Medulla oblongata (tissue), 1 donor: Measurements from ENCODE around the gene GNGT2.

Experiments
- DNase-seq: peaks from one replicate; pipeline ENCODE4 v3.0.0-alpha.2; 2015; ENCODE audit errors: extremely low spot score

The GNGT2 gene

DNA sequence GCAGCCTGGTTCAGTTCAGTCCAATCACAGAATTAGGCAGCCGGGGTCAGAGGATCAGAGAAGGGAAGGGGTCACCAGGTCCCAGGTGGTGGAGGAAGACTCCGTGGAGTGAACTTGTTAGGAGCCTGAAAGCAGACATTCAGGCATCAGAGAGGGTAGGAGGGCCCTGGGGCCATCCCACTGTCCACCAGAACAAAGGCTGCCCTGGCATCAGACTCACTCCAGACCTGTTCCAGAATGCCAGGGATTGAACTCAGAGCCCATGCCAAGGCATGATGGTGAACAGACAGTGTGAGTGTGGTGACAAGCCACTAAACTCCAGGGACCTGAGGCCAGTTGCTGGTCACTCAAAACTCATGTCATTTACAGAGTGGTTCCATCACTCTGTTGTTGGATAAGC is 40.2 kb downstream of the GNGT2 start:
- no peak for DNase-seq

GRCh38 chr17:49168706-49169105 is 41.7 kb downstream of the GNGT2 start:
- DNase-seq, result no peak

GRCh38 chr17:49165143-49165542 is 45.2 kb downstream of the GNGT2 start:
- DNase-seq, result no peak

- no peak for DNase-seq
Measured at GRCh38 chr17:49162866-49163265, 47.5 kb downstream of the GNGT2 start.

- DNase-seq, result no peak
Measured at GRCh38 chr17:49157784-49158183, 52.6 kb downstream of the GNGT2 start.

GRCh38 chr17:49156256-49156655 is 54.1 kb downstream of the GNGT2 start:
- DNase-seq, result no peak
